K562 (cell line): ENCODE results near the gene HYOU1. TPM values are rescaled to one million over a fixed set of nuclear protein-coding genes. Genes with fewer than 3 reads are reported as not detected.

Experiments used
- GABPB2 ChIP-seq: fragments of 250-450 bp; sonication (Bioruptor Pico); conservative IDR thresholded peaks from 2 replicates; pipeline ENCODE4 v1.5.1; 2021; ENCODE audit warnings: mild to moderate bottlenecking
- HIVEP1 ChIP-seq: fragments of 250-450 bp; sonication (Bioruptor Pico); IDR thresholded peaks from 2 replicates; pipeline ENCODE4 v1.4.0; 2020; ENCODE audit warnings: mild to moderate bottlenecking
- HLTF ChIP-seq: fragments of 450-650 bp; IDR thresholded peaks from 2 replicates; pipeline ENCODE4 v1.6.1; 2016
- MBD2 ChIP-seq: sonication (generic); IDR thresholded peaks from 2 replicates; pipeline ENCODE4 v1.6.1; 2016; ENCODE audit warnings: low read depth, borderline replicate concordance
- MTA1 ChIP-seq: fragments of 450-650 bp; IDR thresholded peaks from 2 replicates; pipeline ENCODE4 v1.6.1; 2017; ENCODE audit warnings: borderline replicate concordance
- POLR2AphosphoS5 ChIP-seq: IDR thresholded peaks from 2 replicates; pipeline ENCODE4 v1.6.1; 2011; ENCODE audit warnings: mild to moderate bottlenecking, low read depth, low read length, moderate library complexity; ENCODE audit not compliant: control insufficient read depth, insufficient read depth
- THAP12 ChIP-seq: fragments of 250-450 bp; sonication (Bioruptor Pico); IDR thresholded peaks from 2 replicates; pipeline ENCODE4 v1.9.0; 2021; ENCODE audit warnings: mild to moderate bottlenecking, inconsistent platforms
- TOE1 ChIP-seq, 2 experiments: fragments of 450-650 bp in 1 of 2; sonication (generic) in 1 of 2; formaldehyde crosslinking in 1 of 2; IDR thresholded peaks; 2 replicates each; pipeline versions ENCODE4 v1.7.1 to v1.8.0; 2016 to 2022; ENCODE audit warnings: borderline replicate concordance in 2 of 2, mild to moderate bottlenecking in 2 of 2, antibody characterized with exemption in 1 of 2, inconsistent platforms in 1 of 2, low read depth in 1 of 2, missing genetic modification reagents in 1 of 2, moderate library complexity in 1 of 2
- ZBTB2 ChIP-seq: fragments of 450-650 bp; IDR thresholded peaks from 2 replicates; pipeline ENCODE4 v1.6.1; 2016; ENCODE audit warnings: antibody characterized with exemption
- polyA plus RNA-seq, 8 experiments: library from polyadenylated mRNA; depleted of rRNA in 4 of 8; stranded (reverse) in 5 of 8; unstranded in 3 of 8; fragments of >200 nt; fragmentation: Nextera tagmentation in 2 of 8; fragmentation: Illumina TruSeq in 1 of 8; extraction: Ambion mirVana in 2 of 8; extraction: Trizol in 1 of 8; gene quantifications; 2 replicates each; pipeline versions ENCODE4 v1.2.1 to v1.2.3, GENCODE V29; 2011 to 2014; ENCODE audit warnings: inconsistent platforms in 1 of 8, missing spikeins in 1 of 8
- total RNA-seq, 7 experiments: library from RNA; depleted of rRNA in 6 of 7; stranded (reverse); fragments of >200 nt in 6 of 7; fragmentation: Illumina TruSeq in 2 of 7; extraction: Trizol in 2 of 7; gene quantifications; 2 replicates each; pipeline versions ENCODE4 v1.2.1 to v1.2.3, GENCODE V29; 2011 to 2021; ENCODE audit warnings: low replicate concordance in 1 of 7
- TF ChIP-seq, protein P1 (sequence below): fragments of 200-600 bp; sonication (generic); IDR thresholded peaks from one replicate; pipeline ENCODE4 v1.6.1; 2012; ENCODE audit warnings: mild to moderate bottlenecking, low read depth, low read length, inconsistent platforms

The HYOU1 gene
- total and polyA plus RNA-seq, 9 of the 15 experiments (the other 6 are each of a cell fraction or from before 2014, with no cell fraction given) = 19.5 to 197 (median 128) TPM

DNA sequence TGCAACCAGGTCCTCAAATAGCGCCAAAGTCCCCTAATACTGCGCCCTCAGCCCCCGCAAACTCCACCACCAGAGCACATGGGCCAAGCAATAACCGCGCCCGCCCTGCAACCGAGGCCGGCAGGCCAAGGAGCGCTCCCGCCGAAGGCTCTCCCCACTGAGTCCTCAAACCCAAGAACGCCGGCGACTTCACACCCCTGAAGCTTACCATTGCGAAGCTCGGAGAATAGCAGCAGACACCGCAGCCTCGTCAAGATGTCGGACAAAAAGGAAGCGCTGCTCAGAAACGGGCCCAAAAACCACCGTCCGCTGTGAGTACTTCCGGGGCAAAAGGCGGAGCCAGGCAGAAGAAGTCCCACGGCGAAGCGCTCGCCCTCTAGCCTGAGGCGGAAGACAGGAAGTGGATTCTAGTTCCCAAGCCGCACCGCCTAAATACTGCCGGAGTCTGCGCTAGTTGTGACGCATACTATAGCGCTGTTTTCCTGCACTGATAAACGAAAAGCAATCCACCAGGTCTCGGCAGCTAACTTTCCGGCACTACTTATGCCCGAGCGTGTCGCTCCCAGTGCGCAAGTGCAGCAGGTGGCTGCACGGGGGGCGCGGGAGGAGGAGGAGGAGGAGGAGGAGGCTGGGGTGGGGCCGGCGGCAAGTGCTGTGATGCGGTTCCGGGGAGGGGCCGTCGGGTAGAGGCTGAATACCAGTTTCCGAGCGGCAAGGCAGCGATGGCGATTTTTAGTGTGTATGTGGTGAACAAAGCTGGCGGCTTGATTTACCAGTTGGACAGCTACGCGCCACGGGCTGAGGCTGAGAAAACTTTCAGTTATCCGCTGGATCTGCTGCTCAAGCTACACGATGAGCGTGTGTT, 38.7 kb downstream of the HYOU1 start, which contains the start of the genes RPS25 and TRAPPC4 (continued):
- TF ChIP-seq, protein P1, sequence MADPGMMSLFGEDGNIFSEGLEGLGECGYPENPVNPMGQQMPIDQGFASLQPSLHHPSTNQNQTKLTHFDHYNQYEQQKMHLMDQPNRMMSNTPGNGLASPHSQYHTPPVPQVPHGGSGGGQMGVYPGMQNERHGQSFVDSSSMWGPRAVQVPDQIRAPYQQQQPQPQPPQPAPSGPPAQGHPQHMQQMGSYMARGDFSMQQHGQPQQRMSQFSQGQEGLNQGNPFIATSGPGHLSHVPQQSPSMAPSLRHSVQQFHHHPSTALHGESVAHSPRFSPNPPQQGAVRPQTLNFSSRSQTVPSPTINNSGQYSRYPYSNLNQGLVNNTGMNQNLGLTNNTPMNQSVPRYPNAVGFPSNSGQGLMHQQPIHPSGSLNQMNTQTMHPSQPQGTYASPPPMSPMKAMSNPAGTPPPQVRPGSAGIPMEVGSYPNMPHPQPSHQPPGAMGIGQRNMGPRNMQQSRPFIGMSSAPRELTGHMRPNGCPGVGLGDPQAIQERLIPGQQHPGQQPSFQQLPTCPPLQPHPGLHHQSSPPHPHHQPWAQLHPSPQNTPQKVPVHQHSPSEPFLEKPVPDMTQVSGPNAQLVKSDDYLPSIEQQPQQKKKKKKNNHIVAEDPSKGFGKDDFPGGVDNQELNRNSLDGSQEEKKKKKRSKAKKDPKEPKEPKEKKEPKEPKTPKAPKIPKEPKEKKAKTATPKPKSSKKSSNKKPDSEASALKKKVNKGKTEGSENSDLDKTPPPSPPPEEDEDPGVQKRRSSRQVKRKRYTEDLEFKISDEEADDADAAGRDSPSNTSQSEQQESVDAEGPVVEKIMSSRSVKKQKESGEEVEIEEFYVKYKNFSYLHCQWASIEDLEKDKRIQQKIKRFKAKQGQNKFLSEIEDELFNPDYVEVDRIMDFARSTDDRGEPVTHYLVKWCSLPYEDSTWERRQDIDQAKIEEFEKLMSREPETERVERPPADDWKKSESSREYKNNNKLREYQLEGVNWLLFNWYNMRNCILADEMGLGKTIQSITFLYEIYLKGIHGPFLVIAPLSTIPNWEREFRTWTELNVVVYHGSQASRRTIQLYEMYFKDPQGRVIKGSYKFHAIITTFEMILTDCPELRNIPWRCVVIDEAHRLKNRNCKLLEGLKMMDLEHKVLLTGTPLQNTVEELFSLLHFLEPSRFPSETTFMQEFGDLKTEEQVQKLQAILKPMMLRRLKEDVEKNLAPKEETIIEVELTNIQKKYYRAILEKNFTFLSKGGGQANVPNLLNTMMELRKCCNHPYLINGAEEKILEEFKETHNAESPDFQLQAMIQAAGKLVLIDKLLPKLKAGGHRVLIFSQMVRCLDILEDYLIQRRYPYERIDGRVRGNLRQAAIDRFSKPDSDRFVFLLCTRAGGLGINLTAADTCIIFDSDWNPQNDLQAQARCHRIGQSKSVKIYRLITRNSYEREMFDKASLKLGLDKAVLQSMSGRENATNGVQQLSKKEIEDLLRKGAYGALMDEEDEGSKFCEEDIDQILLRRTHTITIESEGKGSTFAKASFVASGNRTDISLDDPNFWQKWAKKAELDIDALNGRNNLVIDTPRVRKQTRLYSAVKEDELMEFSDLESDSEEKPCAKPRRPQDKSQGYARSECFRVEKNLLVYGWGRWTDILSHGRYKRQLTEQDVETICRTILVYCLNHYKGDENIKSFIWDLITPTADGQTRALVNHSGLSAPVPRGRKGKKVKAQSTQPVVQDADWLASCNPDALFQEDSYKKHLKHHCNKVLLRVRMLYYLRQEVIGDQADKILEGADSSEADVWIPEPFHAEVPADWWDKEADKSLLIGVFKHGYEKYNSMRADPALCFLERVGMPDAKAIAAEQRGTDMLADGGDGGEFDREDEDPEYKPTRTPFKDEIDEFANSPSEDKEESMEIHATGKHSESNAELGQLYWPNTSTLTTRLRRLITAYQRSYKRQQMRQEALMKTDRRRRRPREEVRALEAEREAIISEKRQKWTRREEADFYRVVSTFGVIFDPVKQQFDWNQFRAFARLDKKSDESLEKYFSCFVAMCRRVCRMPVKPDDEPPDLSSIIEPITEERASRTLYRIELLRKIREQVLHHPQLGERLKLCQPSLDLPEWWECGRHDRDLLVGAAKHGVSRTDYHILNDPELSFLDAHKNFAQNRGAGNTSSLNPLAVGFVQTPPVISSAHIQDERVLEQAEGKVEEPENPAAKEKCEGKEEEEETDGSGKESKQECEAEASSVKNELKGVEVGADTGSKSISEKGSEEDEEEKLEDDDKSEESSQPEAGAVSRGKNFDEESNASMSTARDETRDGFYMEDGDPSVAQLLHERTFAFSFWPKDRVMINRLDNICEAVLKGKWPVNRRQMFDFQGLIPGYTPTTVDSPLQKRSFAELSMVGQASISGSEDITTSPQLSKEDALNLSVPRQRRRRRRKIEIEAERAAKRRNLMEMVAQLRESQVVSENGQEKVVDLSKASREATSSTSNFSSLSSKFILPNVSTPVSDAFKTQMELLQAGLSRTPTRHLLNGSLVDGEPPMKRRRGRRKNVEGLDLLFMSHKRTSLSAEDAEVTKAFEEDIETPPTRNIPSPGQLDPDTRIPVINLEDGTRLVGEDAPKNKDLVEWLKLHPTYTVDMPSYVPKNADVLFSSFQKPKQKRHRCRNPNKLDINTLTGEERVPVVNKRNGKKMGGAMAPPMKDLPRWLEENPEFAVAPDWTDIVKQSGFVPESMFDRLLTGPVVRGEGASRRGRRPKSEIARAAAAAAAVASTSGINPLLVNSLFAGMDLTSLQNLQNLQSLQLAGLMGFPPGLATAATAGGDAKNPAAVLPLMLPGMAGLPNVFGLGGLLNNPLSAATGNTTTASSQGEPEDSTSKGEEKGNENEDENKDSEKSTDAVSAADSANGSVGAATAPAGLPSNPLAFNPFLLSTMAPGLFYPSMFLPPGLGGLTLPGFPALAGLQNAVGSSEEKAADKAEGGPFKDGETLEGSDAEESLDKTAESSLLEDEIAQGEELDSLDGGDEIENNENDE = no peak
- TF ChIP-seq MTA1 = 0 out of 2 replicates have a peak, but pooled peaks have one; percentile 61
- TF ChIP-seq ZBTB2 = peak; percentile 85; the same call in 1 of the 2 replicates
- no peak for TF ChIP-seq GABPB2 (CRISPR knock-in tag)
- TF ChIP-seq THAP12 (CRISPR knock-in tag) = no peak
- 0 out of 2 replicates have a peak, but pooled peaks have one; percentile 2 for TF ChIP-seq HLTF
- TF ChIP-seq MBD2 = peak; percentile 74; the same call in 1 of the 2 replicates
- TF ChIP-seq TOE1 (IDR thresholded peaks at IDR 0.05; ENCODE audit: borderline replicate concordance) = peak; percentile 63; the same call in 1 of the 2 replicates
- TF ChIP-seq TOE1 (CRISPR knock-in tag; IDR thresholded peaks at IDR 0.05; ENCODE audit: borderline replicate concordance, low read depth) = 0 out of 2 replicates have a peak, but pooled peaks have one; percentile 75
- TF ChIP-seq POLR2AphosphoS5 = peak; percentile 96
- TF ChIP-seq HIVEP1 (CRISPR knock-in tag) = no peak
